Measurements from ENCODE around the gene COG7.
"Not testable (repeated sequence)": the region's sequence is repeated elsewhere in the genome, so short reads cannot be mapped to it uniquely, and the experiment has no call there.

Gene COG7

GRCh38 chr16:23452572-23453337 lies at the start of gene COG7:
Gene COG7, minus strand, starts transcription at chr16:23453189. Its CDS starts 195 bp downstream, at chr16:23452994.
- peak; percentile 73 to 85 for DNase-seq

GRCh38 chr16:23502466-23502865 lies 49.5 kb upstream of the COG7 start:
- no peak for DNase-seq

GRCh38 chr16:23501291-23501690 lies 48.3 kb upstream of the COG7 start:
- DNase-seq = no peak

GRCh38 chr16:23500862-23501225 lies 47.9 kb upstream of the COG7 start:
- DNase-seq = no peak

GRCh38 chr16:23500212-23500861 lies 47.3 kb upstream of the COG7 start:
- DNase-seq = no peak

GRCh38 chr16:23499801-23500200 lies 46.8 kb upstream of the COG7 start:
- no peak for DNase-seq

- DNase-seq = no peak
These were observed 45.9 kb upstream of the COG7 start for GRCh38 chr16:23498863-23499262.

- DNase-seq = no peak
These were observed 44.5 kb upstream of the COG7 start for GRCh38 chr16:23497543-23497868.

GRCh38 chr16:23496821-23497542 lies 44.0 kb upstream of the COG7 start:
- no peak for DNase-seq

GRCh38 chr16:23495671-23496070 lies 42.7 kb upstream of the COG7 start:
- no peak for DNase-seq

- no peak for DNase-seq
These were observed 41.2 kb upstream of the COG7 start for GRCh38 chr16:23494188-23494587.

GRCh38 chr16:23491490-23492391 lies 38.8 kb upstream of the COG7 start:
- no peak for DNase-seq

GRCh38 chr16:23486480-23486879 lies 33.5 kb upstream of the COG7 start:
- no peak for DNase-seq

- no peak for DNase-seq
These were observed 32.9 kb upstream of the COG7 start for GRCh38 chr16:23485841-23486240.

- no peak for DNase-seq
These were observed 32.2 kb upstream of the COG7 start for GRCh38 chr16:23485257-23485614.

GRCh38 chr16:23484510-23485256 lies 31.7 kb upstream of the COG7 start:
- no peak for DNase-seq

GRCh38 chr16:23483492-23483891 lies 30.5 kb upstream of the COG7 start:
- not testable (repeated sequence) for DNase-seq

- no peak for DNase-seq
These were observed 29.8 kb upstream of the COG7 start for GRCh38 chr16:23482778-23483177.

- no peak for DNase-seq
These were observed 27.3 kb upstream of the COG7 start for GRCh38 chr16:23480257-23480656.

GRCh38 chr16:23479138-23479537 lies 26.1 kb upstream of the COG7 start:
- DNase-seq = no peak

GRCh38 chr16:23478566-23478965 lies 25.6 kb upstream of the COG7 start:
- DNase-seq = no peak

- no peak for DNase-seq
These were observed 23.3 kb upstream of the COG7 start for GRCh38 chr16:23476289-23476688.

Measured in hippocampal formation (tissue), 2 donors.